GM21576 (cell line): Measurements from ENCODE around the gene SPATA7.

Experiments used
- ATAC-seq: cut with Tn5 transposase; IDR thresholded peaks from one replicate; pipeline ENCODE4 v1.9.1; 2021; ENCODE audit warnings: mild to moderate bottlenecking, moderate library complexity; ENCODE audit not compliant: unreplicated experiment

Gene SPATA7

GRCh38 chr14:88417594-88417993 lies 32.1 kb downstream of the SPATA7 start:
- ATAC-seq: no peak

- ATAC-seq: no peak
Measured at GRCh38 chr14:88420187-88420586, 34.7 kb downstream of the SPATA7 start.

DNA sequence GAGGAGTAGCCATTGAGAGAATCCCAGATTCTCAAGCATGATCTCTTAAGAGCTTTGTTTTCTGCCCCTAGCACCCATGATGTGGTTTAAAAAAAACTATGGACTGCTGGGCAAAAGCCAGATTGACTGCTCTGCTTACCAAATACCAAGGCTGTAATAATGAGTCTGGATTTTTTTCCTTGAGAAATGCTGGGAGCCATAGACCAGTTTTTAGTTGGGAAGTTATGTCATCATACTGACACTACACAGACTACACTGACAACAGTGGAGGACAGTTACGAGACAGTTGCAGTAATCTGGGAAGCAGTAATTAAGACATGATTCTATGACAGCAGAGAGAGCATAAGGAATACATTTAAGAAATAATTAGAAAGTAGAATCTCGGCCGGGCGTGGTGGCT lies 35.8 kb downstream of the SPATA7 start:
- ATAC-seq: no peak

DNA sequence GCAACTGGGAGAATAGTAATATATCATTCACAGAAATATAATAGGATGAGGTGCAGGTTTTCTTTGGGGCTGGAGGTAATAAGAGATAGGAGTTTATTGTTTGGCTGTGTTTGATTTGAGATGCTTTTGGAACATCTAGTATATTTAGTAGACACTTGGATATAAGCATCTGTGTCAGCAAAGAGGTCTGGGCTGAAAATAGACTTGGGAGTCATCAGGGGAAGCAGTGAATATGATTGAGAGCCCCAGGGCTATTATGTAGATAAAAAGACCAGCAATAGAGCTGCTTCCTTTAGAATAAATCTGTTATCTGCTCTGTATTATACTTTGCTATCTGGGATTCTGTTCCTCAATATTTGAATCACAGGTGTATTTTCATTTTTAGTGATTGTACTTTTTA lies 36.6 kb downstream of the SPATA7 start:
- ATAC-seq: no peak

- ATAC-seq: no peak
Measured at GRCh38 chr14:88422919-88423650, 37.6 kb downstream of the SPATA7 start.

GRCh38 chr14:88424573-88424972 lies 39.1 kb downstream of the SPATA7 start:
- no peak for ATAC-seq

DNA sequence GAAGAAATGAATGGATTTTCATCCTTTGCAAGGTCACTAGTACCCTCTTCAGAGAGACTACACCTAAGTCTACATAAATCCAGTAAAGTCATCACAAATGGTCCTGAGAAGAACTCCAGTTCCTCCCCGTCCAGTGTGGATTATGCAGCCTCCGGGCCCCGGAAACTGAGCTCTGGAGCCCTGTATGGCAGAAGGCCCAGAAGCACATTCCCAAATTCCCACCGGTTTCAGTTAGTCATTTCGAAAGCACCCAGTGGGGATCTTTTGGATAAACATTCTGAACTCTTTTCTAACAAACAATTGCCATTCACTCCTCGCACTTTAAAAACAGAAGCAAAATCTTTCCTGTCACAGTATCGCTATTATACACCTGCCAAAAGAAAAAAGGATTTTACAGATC lies 40.8 kb downstream of the SPATA7 start:
- ATAC-seq: no peak

- no peak for ATAC-seq
Measured at GRCh38 chr14:88430976-88431375, 45.5 kb downstream of the SPATA7 start.

DNA sequence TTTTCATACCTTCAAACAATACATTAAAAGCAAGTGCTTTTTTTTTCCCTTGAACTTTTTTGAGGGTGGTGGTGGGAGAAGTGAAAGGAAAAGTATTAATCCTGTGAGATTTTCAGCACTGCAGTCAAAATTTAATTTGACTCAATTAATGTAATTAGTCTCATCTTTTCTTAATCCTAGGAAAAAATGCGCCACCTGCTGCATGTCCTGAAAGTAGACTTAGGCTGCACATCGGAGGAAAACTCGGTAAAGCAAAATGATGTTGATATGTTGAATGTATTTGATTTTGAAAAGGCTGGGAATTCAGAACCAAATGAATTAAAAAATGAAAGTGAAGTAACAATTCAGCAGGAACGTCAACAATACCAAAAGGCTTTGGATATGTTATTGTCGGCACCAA lies 52.2 kb downstream of the SPATA7 start:
- no peak for ATAC-seq

DNA sequence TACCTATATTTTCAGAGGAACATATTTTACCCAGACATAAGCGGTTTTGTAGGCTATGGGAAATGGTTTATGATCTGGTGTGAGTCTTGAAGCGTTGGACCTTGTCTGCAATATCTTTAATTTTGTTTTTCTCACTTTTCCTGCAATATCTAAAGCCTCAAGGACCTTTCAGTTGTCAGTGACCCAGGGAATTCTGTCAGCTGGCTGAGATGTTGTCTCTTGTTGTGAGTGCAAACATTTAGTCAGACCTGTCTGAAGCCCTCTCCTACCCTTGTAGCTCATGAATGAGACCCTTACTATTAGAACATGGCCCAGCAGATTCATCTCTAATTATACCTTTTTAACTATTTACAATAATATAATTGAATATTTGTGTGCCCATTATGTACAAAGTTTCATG lies 53.6 kb downstream of the SPATA7 start:
- ATAC-seq: no peak

GRCh38 chr14:88452231-88452630 lies 66.8 kb downstream of the SPATA7 start:
- ATAC-seq: no peak

DNA sequence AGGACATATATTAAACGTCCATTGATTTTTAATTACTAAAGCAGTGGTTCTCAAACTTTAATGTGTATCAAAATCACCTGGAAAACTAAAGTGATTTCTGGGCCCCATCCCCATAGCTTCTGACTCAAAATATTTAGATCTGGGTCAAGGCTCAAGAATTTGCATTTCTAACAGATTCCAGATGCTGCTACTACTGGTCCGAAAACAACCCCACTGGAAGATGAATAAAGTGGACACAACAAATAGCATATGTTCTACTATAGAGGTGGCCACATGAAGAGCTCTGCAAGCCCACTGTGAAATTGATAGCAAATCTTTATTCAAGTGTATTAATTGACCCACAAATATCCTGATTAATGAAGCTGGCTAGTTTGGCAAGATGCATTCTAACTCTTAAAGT lies 69.4 kb downstream of the SPATA7 start:
- ATAC-seq: no peak

DNA sequence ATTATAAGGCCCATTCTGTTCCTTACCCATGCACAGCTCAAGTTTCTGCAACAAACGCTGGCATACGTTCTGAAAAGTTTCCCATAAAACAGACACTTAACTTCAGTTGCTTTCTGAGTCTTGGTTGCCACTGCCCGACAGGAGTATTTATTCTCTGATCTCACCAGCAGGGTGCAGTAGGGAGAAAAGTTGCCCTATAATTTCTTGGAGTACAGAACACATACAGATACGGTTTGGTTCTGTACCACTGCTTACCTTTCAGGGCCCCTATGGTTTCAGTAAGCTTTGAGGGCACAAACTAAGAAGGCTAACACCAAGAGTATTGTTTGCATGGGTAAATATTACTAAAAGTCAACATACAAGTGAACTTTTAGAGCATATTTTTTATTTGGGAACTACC lies 77.9 kb downstream of the SPATA7 start:
- no peak for ATAC-seq

DNA sequence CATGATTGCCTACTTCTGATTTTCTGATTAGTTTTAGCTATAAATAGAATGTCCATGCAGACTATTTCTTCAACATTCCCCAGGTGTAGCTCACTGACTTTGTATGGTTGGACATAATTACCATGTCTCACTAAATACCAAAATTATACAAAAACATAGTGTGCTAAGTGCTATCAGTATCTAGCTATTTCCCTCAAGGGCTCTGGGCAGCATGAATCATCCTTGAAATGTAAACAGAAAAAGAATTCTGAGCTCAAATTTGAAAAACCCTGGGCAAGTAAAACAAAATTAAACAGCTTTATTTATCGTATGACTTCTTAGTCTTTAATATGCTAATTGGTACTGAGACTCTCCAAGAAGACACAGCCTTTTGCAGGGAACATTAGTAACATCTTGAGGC lies 82.9 kb downstream of the SPATA7 start:
- no peak for ATAC-seq

GRCh38 chr14:88470542-88471440 lies 85.3 kb downstream of the SPATA7 start:
- no peak for ATAC-seq

DNA sequence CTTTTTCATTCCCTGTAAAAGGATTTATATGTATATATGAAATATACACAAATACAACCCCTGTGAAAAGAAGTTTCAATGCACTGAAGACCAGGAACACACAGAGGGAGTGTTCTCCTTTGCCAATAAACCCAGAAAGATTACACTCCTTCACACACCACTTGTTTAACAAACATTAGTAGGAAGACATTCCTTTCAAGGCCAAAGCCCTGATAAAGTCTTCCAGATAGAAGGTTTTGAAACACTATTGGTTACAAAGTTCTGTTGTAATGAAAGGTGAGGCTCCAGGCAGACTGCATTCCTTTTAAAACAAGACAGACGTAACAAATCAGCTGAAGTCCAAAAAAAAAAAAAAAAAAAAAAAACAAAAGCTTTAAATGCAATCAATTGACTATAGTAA lies 88.3 kb downstream of the SPATA7 start:
- ATAC-seq: no peak

- ATAC-seq: no peak
Measured at GRCh38 chr14:88476214-88476774, 90.8 kb downstream of the SPATA7 start.

DNA sequence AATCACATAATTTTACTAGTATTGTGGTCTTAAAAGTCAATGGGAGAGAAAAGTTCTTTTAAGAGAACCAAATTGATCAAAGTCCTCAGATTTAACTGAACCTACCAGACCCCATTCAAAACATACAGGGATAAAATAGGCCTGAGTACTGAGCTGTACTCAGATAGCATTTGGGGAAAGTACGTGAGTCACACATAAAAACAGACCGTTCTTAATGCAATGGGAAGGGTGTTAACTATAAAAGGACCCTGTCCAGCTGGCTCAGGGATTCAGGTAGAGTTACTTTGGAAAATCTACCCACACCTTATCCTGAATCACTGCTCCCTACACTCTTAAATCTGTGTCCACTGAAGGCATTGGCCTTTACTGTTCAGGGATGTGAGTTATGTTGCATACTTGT lies 91.4 kb downstream of the SPATA7 start:
- no peak for ATAC-seq

GRCh38 chr14:88477513-88478250 lies 92.2 kb downstream of the SPATA7 start:
- ATAC-seq: no peak

- ATAC-seq: no peak
Measured at GRCh38 chr14:88478931-88479330, 93.5 kb downstream of the SPATA7 start.

DNA sequence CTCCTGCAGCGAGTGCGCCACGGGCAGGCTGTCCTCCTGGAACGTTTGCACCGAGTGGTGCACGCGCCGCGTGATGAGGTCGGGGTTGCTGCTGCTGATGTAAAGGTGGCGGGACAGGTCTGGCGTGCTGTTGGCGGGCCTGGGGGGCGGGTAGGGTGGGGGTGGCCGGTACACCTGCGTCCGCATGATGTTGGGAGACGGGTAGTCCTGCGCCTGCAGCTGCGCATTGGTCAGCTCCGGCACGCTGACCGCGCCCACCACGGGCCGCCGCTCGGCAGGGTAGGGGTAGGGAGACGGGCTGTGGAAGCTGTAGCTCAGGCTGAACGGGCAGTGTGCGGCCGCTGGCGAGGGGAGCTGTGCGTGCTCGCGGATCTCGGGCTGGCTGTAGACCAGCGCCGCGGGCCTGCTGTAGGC lies 94.1 kb downstream of the SPATA7 start:
- ATAC-seq: no peak
